Choroid plexus epithelial cell (primary cell): ENCODE results near the gene HTR2C.
A peak's percentile ranks its signal among the peaks of the same experiment; 100 is the strongest.

ENCODE experiments used
- DNase-seq: peaks from one replicate; pipeline ENCODE4 v3.0.0-alpha.2; 2010; ENCODE audit warnings: low read depth
- H3K4me3 ChIP-seq: 2 replicates; pipeline ENCODE4 v1.5.1; 2011; ENCODE audit warnings: low read depth, mild to moderate bottlenecking, control low read depth, low read length, moderate library complexity
- CTCF ChIP-seq: conservative IDR thresholded peaks from 2 replicates; pipeline ENCODE4 v1.5.1; 2011; ENCODE audit warnings: low read depth, mild to moderate bottlenecking, control low read depth, inconsistent platforms, low read length, moderate library complexity

The HTR2C gene

GRCh38 chrX:114797494-114797893 lies 213.6 kb downstream of the HTR2C start:
- TF ChIP-seq CTCF = no peak
- no peak for DNase-seq
- no peak overlapping the region for H3K4me3 ChIP-seq

- TF ChIP-seq CTCF = no peak
- DNase-seq = peak; percentile 12
- no peak overlapping the region for H3K4me3 ChIP-seq
These were observed 215.0 kb downstream of the HTR2C start for GRCh38 chrX:114798907-114799306.

GRCh38 chrX:114800719-114801118 lies 216.8 kb downstream of the HTR2C start:
- peak; percentile 78 for DNase-seq
- TF ChIP-seq CTCF = no peak
- H3K4me3 ChIP-seq = no peak overlapping the region

- no peak overlapping the region for H3K4me3 ChIP-seq
- no peak for TF ChIP-seq CTCF
- DNase-seq = no peak
These were observed 235.6 kb downstream of the HTR2C start for GRCh38 chrX:114819509-114819908.

GRCh38 chrX:114841051-114841450 lies 257.2 kb downstream of the HTR2C start:
- no peak for TF ChIP-seq CTCF
- DNase-seq = peak; percentile 13
- H3K4me3 ChIP-seq = no peak overlapping the region

GRCh38 chrX:114842181-114842580 lies 258.3 kb downstream of the HTR2C start:
- no peak overlapping the region for H3K4me3 ChIP-seq
- no peak for DNase-seq
- TF ChIP-seq CTCF = no peak

- H3K4me3 ChIP-seq = no peak overlapping the region
- DNase-seq = no peak
- no peak for TF ChIP-seq CTCF
These were observed 305.6 kb downstream of the HTR2C start for GRCh38 chrX:114889481-114889880.
